ENCODE data around the gene ARSJ.
A peak's percentile ranks its signal among the peaks of the same experiment; 100 is the strongest.

Gene ARSJ

DNA sequence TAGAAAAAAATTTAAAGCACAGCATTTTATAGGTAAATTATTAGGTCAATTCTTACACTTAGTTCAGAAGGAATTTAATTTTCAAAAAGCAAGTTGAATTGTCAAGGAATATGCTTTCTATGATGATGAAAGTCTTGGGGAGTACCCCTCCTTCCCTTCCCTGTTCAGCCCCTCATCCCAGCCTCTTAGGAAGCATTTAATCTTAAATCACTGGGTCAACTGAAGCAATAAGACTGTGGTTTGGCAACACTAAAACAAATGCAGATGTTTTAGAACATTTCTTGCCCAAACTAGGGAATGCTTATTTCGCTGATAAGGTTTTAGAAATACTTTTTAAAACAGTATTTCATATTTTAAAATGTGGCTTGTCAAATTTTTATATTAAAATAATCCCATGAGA lies 19.1 kb upstream of the ARSJ start:
- Mint-ChIP-seq H3K9me3 (no peaks in the 10 kb centered on the region), H3K27ac (no peak overlapping the region), H3K36me3 (no peaks in the 10 kb centered on the region), H3K27me3 (no peaks in the 10 kb centered on the region), H3K4me1 (no peaks in the 10 kb centered on the region), H3K4me3 (no peak overlapping the region)
- ATAC-seq, result no peak

DNA sequence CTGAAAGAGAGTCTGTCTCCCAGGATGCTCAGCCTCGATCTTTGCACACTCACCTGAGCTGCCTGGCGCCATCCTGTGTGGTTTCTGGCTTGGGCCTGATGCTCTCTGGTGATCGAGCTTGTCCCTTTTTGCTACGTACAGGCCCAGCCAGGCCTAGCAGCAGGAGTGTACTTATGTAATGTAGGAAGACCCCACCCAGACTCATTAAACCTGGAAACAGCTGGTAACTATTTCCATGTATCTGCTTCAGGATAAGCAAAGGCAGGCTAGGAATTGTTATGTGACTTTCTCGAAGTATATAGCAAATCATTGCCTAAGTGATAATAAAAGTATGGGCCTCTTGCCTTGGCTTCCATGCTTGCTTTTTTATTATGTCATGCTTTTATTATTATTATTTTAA lies 18.6 kb upstream of the ARSJ start:
- no peaks in the 10 kb centered on the region for H3K36me3 Mint-ChIP-seq
- no peak for ATAC-seq
- no peaks in the 10 kb centered on the region for H3K4me1 Mint-ChIP-seq
- no peaks in the 10 kb centered on the region for H3K9me3 Mint-ChIP-seq
- no peaks in the 10 kb centered on the region for H3K27me3 Mint-ChIP-seq
- no peak overlapping the region for H3K27ac Mint-ChIP-seq
- H3K4me3 Mint-ChIP-seq, result no peak overlapping the region

DNA sequence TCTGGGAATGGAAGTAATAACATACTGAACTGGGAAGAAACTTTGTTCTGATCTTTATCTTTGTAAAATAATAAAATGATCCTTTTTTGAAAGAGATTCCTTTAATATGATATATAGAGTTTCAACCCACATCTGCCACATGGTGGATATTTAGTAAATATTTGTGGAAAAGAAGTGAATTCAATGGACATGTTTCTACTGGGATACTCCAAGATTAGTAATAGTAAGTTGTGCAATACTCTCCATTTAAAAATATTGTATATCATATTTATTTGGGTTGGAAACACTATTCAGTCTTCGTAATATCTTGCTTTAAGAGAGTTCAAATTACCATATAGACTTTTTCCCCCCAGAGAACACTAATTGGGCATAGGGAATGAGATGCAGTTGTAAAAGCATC lies 17.8 kb upstream of the ARSJ start:
- H3K4me1 Mint-ChIP-seq, result no peaks in the 10 kb centered on the region
- H3K36me3 Mint-ChIP-seq, result no peaks in the 10 kb centered on the region
- H3K4me3 Mint-ChIP-seq, result no peak overlapping the region
- H3K27me3 Mint-ChIP-seq, result no peaks in the 10 kb centered on the region
- H3K9me3 Mint-ChIP-seq, result no peaks in the 10 kb centered on the region
- ATAC-seq, result no peak
- H3K27ac Mint-ChIP-seq, result no peak overlapping the region

GRCh38 chr4:113996599-113997177 lies 17.2 kb upstream of the ARSJ start:
- H3K9me3 Mint-ChIP-seq, result no peaks in the 10 kb centered on the region
- H3K27ac Mint-ChIP-seq, result no peak overlapping the region
- ATAC-seq, result no peak

DNA sequence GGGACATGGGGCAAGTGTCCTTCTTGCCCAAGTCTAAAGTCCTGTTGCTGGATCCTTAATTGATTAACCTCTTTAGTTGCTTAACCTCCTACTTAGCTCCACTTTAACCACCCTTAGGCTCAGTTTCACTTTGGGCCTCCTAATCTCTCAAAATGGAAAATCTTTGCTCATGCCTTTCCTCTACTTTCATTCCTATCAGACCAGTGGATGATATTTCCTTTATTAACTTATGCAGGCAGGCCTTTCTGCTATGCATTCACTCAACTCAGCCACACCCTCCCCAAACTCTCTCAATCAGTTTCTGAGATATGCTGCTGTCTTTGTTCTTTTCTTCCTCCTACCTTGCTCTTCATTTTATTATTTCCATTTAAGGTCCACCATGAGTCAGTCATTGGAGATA lies 14.4 kb upstream of the ARSJ start:
- Mint-ChIP-seq H3K36me3 (no peaks in the 10 kb centered on the region), H3K9me3 (no peaks in the 10 kb centered on the region), H3K27me3 (no peaks in the 10 kb centered on the region), H3K27ac (no peak overlapping the region), H3K4me1 (no peaks in the 10 kb centered on the region), H3K4me3 (no peak overlapping the region)
- peak; percentile 16 for ATAC-seq

More at GRCh38 chr4:113996599-113997177, 17.2 kb upstream of the ARSJ start:
- Mint-ChIP-seq H3K4me1 (no peaks in the 10 kb centered on the region), H3K36me3 (no peaks in the 10 kb centered on the region), H3K4me3 (no peak overlapping the region), H3K27me3 (no peaks in the 10 kb centered on the region)

- Mint-ChIP-seq H3K27ac (no peak overlapping the region), H3K4me1 (no peaks in the 10 kb centered on the region), H3K9me3 (no peaks in the 10 kb centered on the region), H3K27me3 (no peaks in the 10 kb centered on the region), H3K4me3 (no peak overlapping the region), H3K36me3 (no peaks in the 10 kb centered on the region)
- peak; percentile 43 for ATAC-seq
Observed at GRCh38 chr4:113990886-113991285, 11.4 kb upstream of the ARSJ start.

DNA sequence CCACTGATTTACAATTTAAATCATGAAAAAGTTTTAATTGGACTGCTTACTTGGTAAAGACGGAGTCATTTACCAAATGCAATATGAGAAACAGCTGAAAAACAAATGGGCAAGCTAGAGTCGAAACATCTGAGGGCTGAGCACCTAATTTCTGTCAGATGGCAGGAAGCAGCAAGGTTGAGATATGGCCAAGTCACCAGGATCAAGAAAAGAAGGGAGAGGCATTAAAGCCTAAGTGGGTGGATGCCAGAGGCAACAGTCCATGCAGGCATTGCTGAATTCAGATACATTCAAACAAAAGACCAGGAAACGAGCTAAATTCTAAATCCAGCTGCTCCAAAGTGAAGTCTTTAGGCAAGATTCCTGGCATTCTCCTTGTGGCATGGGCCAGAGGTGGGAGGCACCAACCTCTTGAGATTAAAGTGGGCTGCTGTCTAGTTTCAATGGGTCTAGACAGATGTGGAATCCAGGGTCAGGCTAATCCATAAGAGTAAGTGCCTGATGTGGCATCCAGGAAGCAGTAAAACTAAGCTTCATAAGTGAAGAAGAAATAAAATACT lies 8.0 kb upstream of the ARSJ start:
- no peak for ATAC-seq
- Mint-ChIP-seq H3K4me3 (no peak overlapping the region), H3K36me3 (no peaks in the 10 kb centered on the region), H3K4me1 (no peaks in the 10 kb centered on the region), H3K27me3 (peaks cover 20% of the 10 kb centered on the region), H3K9me3 (peaks cover 5% of the 10 kb centered on the region), H3K27ac (no peak overlapping the region)

- no peak for ATAC-seq
Observed at GRCh38 chr4:113982181-113982580, 2.7 kb upstream of the ARSJ start.

GRCh38 chr4:113981591-113981990 lies 2.1 kb upstream of the ARSJ start:
- Mint-ChIP-seq H3K9me3 (peaks cover 5% of the 10 kb centered on the region), H3K27me3 (peaks cover 65% of the 10 kb centered on the region), H3K4me1 (peaks cover 16% of the 10 kb centered on the region), H3K36me3 (no peaks in the 10 kb centered on the region), H3K27ac (no peak overlapping the region), H3K4me3 (no peak overlapping the region)
- no peak for ATAC-seq

More at GRCh38 chr4:113982181-113982580, 2.7 kb upstream of the ARSJ start:
- Mint-ChIP-seq H3K27me3 (peaks cover 65% of the 10 kb centered on the region), H3K36me3 (no peaks in the 10 kb centered on the region), H3K4me3 (no peak overlapping the region), H3K4me1 (peaks cover 16% of the 10 kb centered on the region), H3K27ac (no peak overlapping the region), H3K9me3 (peaks cover 5% of the 10 kb centered on the region)

- Mint-ChIP-seq H3K9me3 (peaks cover 5% of the 10 kb centered on the region), H3K36me3 (no peaks in the 10 kb centered on the region), H3K4me3 (peak overlapping the region; percentile 62), H3K27me3 (peaks cover 65% of the 10 kb centered on the region), H3K27ac (no peak overlapping the region), H3K4me1 (peaks cover 16% of the 10 kb centered on the region)
- ATAC-seq, result no peak
Observed at GRCh38 chr4:113979905-113980615, 613 bp upstream of the ARSJ start.

- H3K9me3 Mint-ChIP-seq, result peaks cover 8% of the 10 kb centered on the region
- H3K27me3 Mint-ChIP-seq, result peaks cover 70% of the 10 kb centered on the region
- H3K4me1 Mint-ChIP-seq, result peaks cover 16% of the 10 kb centered on the region
- no peak overlapping the region for H3K4me3 Mint-ChIP-seq
- peaks cover 6% of the 10 kb centered on the region for H3K36me3 Mint-ChIP-seq
- no peak overlapping the region for H3K27ac Mint-ChIP-seq
- peak; percentile 41 for ATAC-seq
Observed at GRCh38 chr4:113978561-113979147, 793 bp downstream of the ARSJ start.

- H3K27me3 Mint-ChIP-seq, result peaks cover 70% of the 10 kb centered on the region
- H3K36me3 Mint-ChIP-seq, result peaks cover 6% of the 10 kb centered on the region
- peaks cover 16% of the 10 kb centered on the region for H3K4me1 Mint-ChIP-seq
- H3K27ac Mint-ChIP-seq, result no peak overlapping the region
- H3K4me3 Mint-ChIP-seq, result no peak overlapping the region
- H3K9me3 Mint-ChIP-seq, result peaks cover 10% of the 10 kb centered on the region
- no peak for ATAC-seq
Observed at GRCh38 chr4:113978105-113978504, 1.3 kb downstream of the ARSJ start.

DNA sequence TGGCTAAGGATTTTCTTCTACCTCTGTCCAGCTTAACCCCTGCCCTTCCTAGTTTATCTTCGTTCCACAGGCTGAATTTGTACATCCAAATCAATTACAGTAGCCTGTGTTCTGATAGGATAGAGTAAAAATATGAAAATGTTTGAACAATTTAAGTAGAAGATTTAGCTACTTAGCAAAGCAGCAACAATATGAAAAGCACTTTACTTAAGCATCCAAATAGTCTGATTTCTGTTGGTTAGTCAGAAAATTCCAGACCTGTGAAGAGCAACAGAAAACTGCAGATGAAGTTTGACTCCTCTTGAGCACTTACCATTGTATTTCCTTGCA lies 2.0 kb downstream of the ARSJ start:
- no peak overlapping the region for H3K4me3 Mint-ChIP-seq
- peaks cover 70% of the 10 kb centered on the region for H3K27me3 Mint-ChIP-seq
- H3K9me3 Mint-ChIP-seq, result peaks cover 10% of the 10 kb centered on the region
- no peak for ATAC-seq
- H3K36me3 Mint-ChIP-seq, result peaks cover 6% of the 10 kb centered on the region
- H3K4me1 Mint-ChIP-seq, result peaks cover 16% of the 10 kb centered on the region
- no peak overlapping the region for H3K27ac Mint-ChIP-seq

GRCh38 chr4:113976741-113977525 lies 2.5 kb downstream of the ARSJ start:
- ATAC-seq, result no peak
- Mint-ChIP-seq H3K4me1 (peaks cover 16% of the 10 kb centered on the region), H3K9me3 (peaks cover 10% of the 10 kb centered on the region), H3K27me3 (peaks cover 70% of the 10 kb centered on the region), H3K36me3 (peaks cover 6% of the 10 kb centered on the region), H3K4me3 (no peak overlapping the region), H3K27ac (no peak overlapping the region)

- Mint-ChIP-seq H3K27me3 (peaks cover 57% of the 10 kb centered on the region), H3K4me1 (peaks cover 16% of the 10 kb centered on the region), H3K4me3 (no peak overlapping the region), H3K36me3 (peaks cover 6% of the 10 kb centered on the region), H3K27ac (no peak overlapping the region), H3K9me3 (peaks cover 10% of the 10 kb centered on the region)
- ATAC-seq, result no peak
Observed at GRCh38 chr4:113975578-113975977, 3.9 kb downstream of the ARSJ start.

Data from stimulated activated memory B cell treated with anti-CD40 and anti-IgM and Interleukin-4, amounts not matched to agents 10 μg/mL and 1 μg/mL and 100 μg/mL, for 72 hours (primary cell).